OCI-LY3 (cell line): Measurements from ENCODE around the gene POU2F2.

ENCODE experiments used
- CTCF ChIP-seq: fragments of 200-600, 300-600 bp; sonication (generic); IDR thresholded peaks from 2 replicates; pipeline ENCODE4 v1.5.1; 2014; ENCODE audit warnings: antibody characterized with exemption, low read length, low read depth
- EZH2phosphoT487 ChIP-seq: fragments of 200-600 bp; shearing (Covaris generic); IDR thresholded peaks from 2 replicates; pipeline ENCODE4 v1.6.1; 2018; ENCODE audit warnings: antibody characterized with exemption, mixed run types, low read depth

GRCh38 chr19:42115219-42115618 lies 17.0 kb downstream of the POU2F2 start:
- TF ChIP-seq CTCF (no peak), EZH2phosphoT487 (no peak)
